K562 (cell line): Measurements from ENCODE around the gene SLC2A2. TPM values are rescaled to one million over a fixed set of nuclear protein-coding genes. Genes with fewer than 3 reads are reported as not detected.

Experiments used
- CEBPG ChIP-seq, 3 experiments: fragments of 200-800 bp in 1 of 3; sonication (Bioruptor generic) in 1 of 3; sonication (generic) in 1 of 3; formaldehyde crosslinking in 1 of 3; IDR thresholded peaks in 2 of 3; conservative IDR thresholded peaks in 1 of 3; 2 replicates each; pipeline versions ENCODE4 v1.6.1 to v1.8.0; 2016 to 2022; ENCODE audit warnings: missing compliant biosample characterization in 2 of 3, missing genetic modification characterization in 2 of 3, mild to moderate bottlenecking in 1 of 3, missing genetic modification reagents in 1 of 3
- CHAMP1 ChIP-seq: fragments of 450-650 bp; IDR thresholded peaks from 2 replicates; pipeline ENCODE4 v1.6.1; 2016; ENCODE audit warnings: mild to moderate bottlenecking
- CLOCK ChIP-seq: fragments of 250-450 bp; sonication (Bioruptor Pico); IDR thresholded peaks from 2 replicates; pipeline ENCODE4 v1.4.0; 2020; ENCODE audit warnings: mild to moderate bottlenecking, moderate library complexity, borderline replicate concordance
- CXXC5 ChIP-seq: fragments of 250-450 bp; sonication (Bioruptor Pico); IDR thresholded peaks from 2 replicates; pipeline ENCODE4 v1.8.0; 2022; ENCODE audit warnings: inconsistent platforms, mild to moderate bottlenecking, moderate library complexity
- E2F3 ChIP-seq: fragments of 250-450 bp; sonication (Bioruptor Pico); IDR thresholded peaks from 2 replicates; pipeline ENCODE4 v1.4.0; 2020; ENCODE audit warnings: mild to moderate bottlenecking
- GATAD2B ChIP-seq: fragments of 450-650 bp; IDR thresholded peaks from 2 replicates; pipeline ENCODE4 v1.6.1; 2017; ENCODE audit warnings: mild to moderate bottlenecking, borderline replicate concordance
- JUND ChIP-seq, 2 experiments: IDR thresholded peaks; 2 replicates in 1 of 2; 3 replicates in 1 of 2; pipeline ENCODE4 v1.6.1; 2011; ENCODE audit warnings: borderline replicate concordance in 2 of 2, low read depth in 2 of 2, low read length in 2 of 2, improper control_type of control experiment in 1 of 2, missing biosample characterization in 1 of 2, missing genetic modification characterization in 1 of 2, missing genetic modification reagents in 1 of 2
- LCOR ChIP-seq: sonication (generic); formaldehyde crosslinking; IDR thresholded peaks from 2 replicates; pipeline ENCODE4 v1.8.0; 2022; ENCODE audit warnings: mild to moderate bottlenecking, missing genetic modification reagents
- NCOA1 ChIP-seq: fragments of 450-650 bp; IDR thresholded peaks from 2 replicates; pipeline ENCODE4 v1.6.1; 2016; ENCODE audit warnings: low read depth
- NR1H2 ChIP-seq: sonication (generic); formaldehyde crosslinking; IDR thresholded peaks from 2 replicates; pipeline ENCODE4 v1.4.0; 2020; ENCODE audit warnings: mild to moderate bottlenecking, missing genetic modification reagents
- SMARCA5 ChIP-seq: fragments of 450-650 bp; IDR thresholded peaks from 2 replicates; pipeline ENCODE4 v1.6.1; 2016
- TRIM25 ChIP-seq: fragments of 450-650 bp; IDR thresholded peaks from 2 replicates; pipeline ENCODE4 v1.7.0; 2016; ENCODE audit warnings: borderline replicate concordance
- ZNF239 ChIP-seq: fragments of 250-450 bp; sonication (Bioruptor Pico); IDR thresholded peaks from 2 replicates; pipeline ENCODE4 v1.4.0; 2020; ENCODE audit warnings: mild to moderate bottlenecking
- ZNF695 ChIP-seq: fragments of 450-650 bp; formaldehyde crosslinking; IDR thresholded peaks from 2 replicates; pipeline ENCODE4 v1.4.0; 2020; ENCODE audit warnings: mild to moderate bottlenecking, moderate library complexity
- polyA plus RNA-seq, 8 experiments: library from polyadenylated mRNA; depleted of rRNA in 4 of 8; stranded (reverse) in 5 of 8; unstranded in 3 of 8; fragments of >200 nt; fragmentation: Nextera tagmentation in 2 of 8; fragmentation: Illumina TruSeq in 1 of 8; extraction: Ambion mirVana in 2 of 8; extraction: Trizol in 1 of 8; gene quantifications; 2 replicates each; pipeline versions ENCODE4 v1.2.1 to v1.2.3, GENCODE V29; 2011 to 2014; ENCODE audit warnings: inconsistent platforms in 1 of 8, missing spikeins in 1 of 8
- total RNA-seq, 7 experiments: library from RNA; depleted of rRNA in 6 of 7; stranded (reverse); fragments of >200 nt in 6 of 7; fragmentation: Illumina TruSeq in 2 of 7; extraction: Trizol in 2 of 7; gene quantifications; 2 replicates each; pipeline versions ENCODE4 v1.2.1 to v1.2.3, GENCODE V29; 2011 to 2021; ENCODE audit warnings: low replicate concordance in 1 of 7
- TF ChIP-seq, protein P1 (sequence below): IDR thresholded peaks from 2 replicates; pipeline ENCODE4 v1.6.1; 2011; ENCODE audit not compliant: insufficient read length; ENCODE audit errors: extremely low read depth
- TF ChIP-seq, protein P2 (sequence below), 2 experiments: fragments of 450-650 bp in 1 of 2; IDR thresholded peaks; 2 replicates each; pipeline ENCODE4 v1.6.1; 2011 to 2017; ENCODE audit warnings: low read depth in 2 of 2, antibody characterized with exemption in 1 of 2, borderline replicate concordance in 1 of 2, low read length in 1 of 2, mild to moderate bottlenecking in 1 of 2, mixed read lengths in 1 of 2; ENCODE audit not compliant: control insufficient read depth in 1 of 2

SLC2A2 gene
- total and polyA plus RNA-seq, 9 of the 15 experiments (the other 6 are each of a cell fraction or from before 2014, with no cell fraction given), result 0.18 TPM; not detected in 8

GRCh38 chr3:171007316-171007715, 19.2 kb downstream of the SLC2A2 start (continued):
- TF ChIP-seq, protein P1, sequence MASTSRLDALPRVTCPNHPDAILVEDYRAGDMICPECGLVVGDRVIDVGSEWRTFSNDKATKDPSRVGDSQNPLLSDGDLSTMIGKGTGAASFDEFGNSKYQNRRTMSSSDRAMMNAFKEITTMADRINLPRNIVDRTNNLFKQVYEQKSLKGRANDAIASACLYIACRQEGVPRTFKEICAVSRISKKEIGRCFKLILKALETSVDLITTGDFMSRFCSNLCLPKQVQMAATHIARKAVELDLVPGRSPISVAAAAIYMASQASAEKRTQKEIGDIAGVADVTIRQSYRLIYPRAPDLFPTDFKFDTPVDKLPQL, result no peak
- TF ChIP-seq NCOA1 (no peak), CXXC5 (CRISPR knock-in tag) (no peak), CLOCK (CRISPR knock-in tag) (no peak), ZNF695 (CRISPR knock-in tag) (no peak), NR1H2 (CRISPR knock-in tag) (no peak), CHAMP1 (no peak), GATAD2B (no peak), JUND (IDR thresholded peaks at IDR 0.05; ENCODE audit: borderline replicate concordance, low read depth, low read length) (no peak), JUND (tag; IDR thresholded peaks at IDR 0.05; ENCODE audit: borderline replicate concordance, low read depth, low read length) (peak; percentile 55; the same call in 2 of the 3 replicates), ZNF239 (no peak), E2F3 (CRISPR knock-in tag) (no peak), SMARCA5 (no peak), LCOR (no peak), TRIM25 (no peak), CEBPG (CRISPR knock-in tag; IDR thresholded peaks at IDR 0.05) (no peak), CEBPG (tag; conservative IDR thresholded peaks at IDR 0.05 in 1 of 2, IDR thresholded peaks at IDR 0.05 in 1 of 2) (peak in 1 of 2 experiments; percentile 52; a peak in 1 of 4 replicates)
- TF ChIP-seq, protein P2, sequence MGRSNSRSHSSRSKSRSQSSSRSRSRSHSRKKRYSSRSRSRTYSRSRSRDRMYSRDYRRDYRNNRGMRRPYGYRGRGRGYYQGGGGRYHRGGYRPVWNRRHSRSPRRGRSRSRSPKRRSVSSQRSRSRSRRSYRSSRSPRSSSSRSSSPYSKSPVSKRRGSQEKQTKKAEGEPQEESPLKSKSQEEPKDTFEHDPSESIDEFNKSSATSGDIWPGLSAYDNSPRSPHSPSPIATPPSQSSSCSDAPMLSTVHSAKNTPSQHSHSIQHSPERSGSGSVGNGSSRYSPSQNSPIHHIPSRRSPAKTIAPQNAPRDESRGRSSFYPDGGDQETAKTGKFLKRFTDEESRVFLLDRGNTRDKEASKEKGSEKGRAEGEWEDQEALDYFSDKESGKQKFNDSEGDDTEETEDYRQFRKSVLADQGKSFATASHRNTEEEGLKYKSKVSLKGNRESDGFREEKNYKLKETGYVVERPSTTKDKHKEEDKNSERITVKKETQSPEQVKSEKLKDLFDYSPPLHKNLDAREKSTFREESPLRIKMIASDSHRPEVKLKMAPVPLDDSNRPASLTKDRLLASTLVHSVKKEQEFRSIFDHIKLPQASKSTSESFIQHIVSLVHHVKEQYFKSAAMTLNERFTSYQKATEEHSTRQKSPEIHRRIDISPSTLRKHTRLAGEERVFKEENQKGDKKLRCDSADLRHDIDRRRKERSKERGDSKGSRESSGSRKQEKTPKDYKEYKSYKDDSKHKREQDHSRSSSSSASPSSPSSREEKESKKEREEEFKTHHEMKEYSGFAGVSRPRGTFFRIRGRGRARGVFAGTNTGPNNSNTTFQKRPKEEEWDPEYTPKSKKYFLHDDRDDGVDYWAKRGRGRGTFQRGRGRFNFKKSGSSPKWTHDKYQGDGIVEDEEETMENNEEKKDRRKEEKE (IDR thresholded peaks at IDR 0.05; ENCODE audit: borderline replicate concordance in 1 of 2, control insufficient read depth in 1 of 2, low read depth in 2 of 2, low read length in 1 of 2), result no peak
